ENCODE measurements around the gene CDK7. TPM values are rescaled to one million over a fixed set of nuclear protein-coding genes. Genes with fewer than 3 reads are reported as not detected.

Gene CDK7
- total and polyA plus RNA-seq, 4 donors = 6.9 to 15.0 (median 7.9) TPM

GRCh38 chr5:69265931-69266330 lies 31.2 kb downstream of the CDK7 start:
- Histone ChIP-seq H3K36me3 (ENCODE audit: control insufficient read depth in 4 of 4, insufficient read depth in 3 of 4, low read depth in 1 of 4, low read length in 3 of 4) (peaks cover under 1 to 40% (median 24%) of the 10 kb centered on the region in 4 donors), H3K27ac (ENCODE audit: low read depth in 1 of 2, low read length in 2 of 2) (no peak overlapping the region), H3K9ac (ENCODE audit: low read depth in 1 of 2, low read length in 2 of 2) (no peak overlapping the region), H3K9me3 (ENCODE audit: control insufficient read depth in 4 of 4, low read length in 3 of 4) (no peaks in the 10 kb centered on the region), H3K4me3 (ENCODE audit: low read depth in 1 of 3, low read length in 3 of 3) (no peak overlapping the region), H3K27me3 (ENCODE audit: control insufficient read depth in 4 of 4, insufficient read depth in 4 of 4, low read length in 3 of 4) (no peaks in the 10 kb centered on the region), H3K4me1 (ENCODE audit: control insufficient read depth in 4 of 4, insufficient read depth in 4 of 4, low read length in 3 of 4) (no peaks in the 10 kb centered on the region)
- WGBS = 93% methylated on average over 11 of the region's 11 CpGs
- no peak for DNase-seq (ENCODE audit: low spot score)
- no peak for TF ChIP-seq GABPA (IDR thresholded peaks at IDR 0.05 in 1 of 2, conservative IDR thresholded peaks at IDR 0.05 in 1 of 2)
- TF ChIP-seq RXRA (IDR thresholded peaks at IDR 0.05) = no peak
- no peak for TF ChIP-seq EGR1 (IDR thresholded peaks at IDR 0.05; ENCODE audit: low read depth in 2 of 2)
- TF ChIP-seq YY1 (IDR thresholded peaks at IDR 0.05) = no peak
- TF ChIP-seq ZBTB33 (IDR thresholded peaks at IDR 0.05) = no peak
- TF ChIP-seq JUND (IDR thresholded peaks at IDR 0.05) = no peak
- no peak for TF ChIP-seq CTCF (IDR thresholded peaks at IDR 0.05; ENCODE audit: low read depth, low read length, missing input control)
- no peak for TF ChIP-seq NR2F2 (IDR thresholded peaks at IDR 0.05)
- TF ChIP-seq SP1 (IDR thresholded peaks at IDR 0.05) = no peak
- TF ChIP-seq FOXA2 (IDR thresholded peaks at IDR 0.05) = no peak
- TF ChIP-seq RAD21 (IDR thresholded peaks at IDR 0.05) = no peak
- no peak for TF ChIP-seq TAF1 (conservative IDR thresholded peaks at IDR 0.05)
- TF ChIP-seq ATF3 (IDR thresholded peaks at IDR 0.05) = no peak

- TF ChIP-seq SP1 (IDR thresholded peaks at IDR 0.05) (no peak), JUND (IDR thresholded peaks at IDR 0.05) (no peak), RAD21 (IDR thresholded peaks at IDR 0.05) (no peak), NR2F2 (IDR thresholded peaks at IDR 0.05) (no peak), ZBTB33 (IDR thresholded peaks at IDR 0.05) (no peak), FOXA1 (IDR thresholded peaks at IDR 0.05) (no peak), CTCF (IDR thresholded peaks at IDR 0.05; ENCODE audit: low read depth, low read length, missing input control) (no peak), RXRA (IDR thresholded peaks at IDR 0.05) (no peak), YY1 (IDR thresholded peaks at IDR 0.05) (no peak), EGR1 (IDR thresholded peaks at IDR 0.05; ENCODE audit: low read depth in 2 of 2) (no peak), GABPA (IDR thresholded peaks at IDR 0.05 in 1 of 2, conservative IDR thresholded peaks at IDR 0.05 in 1 of 2) (no peak), FOXA2 (IDR thresholded peaks at IDR 0.05) (no peak), TAF1 (conservative IDR thresholded peaks at IDR 0.05) (no peak), MAX (IDR thresholded peaks at IDR 0.05) (no peak), ATF3 (IDR thresholded peaks at IDR 0.05) (no peak), HNF4G (IDR thresholded peaks at IDR 0.05) (no peak), REST (IDR thresholded peaks at IDR 0.05) (no peak), HNF4A (conservative IDR thresholded peaks at IDR 0.05) (no peak)
- WGBS = 91% methylated on average over 5 of the region's 5 CpGs
- Histone ChIP-seq H3K27me3 (ENCODE audit: control insufficient read depth in 4 of 4, insufficient read depth in 4 of 4, low read length in 3 of 4) (no peaks in the 10 kb centered on the region), H3K9me3 (ENCODE audit: control insufficient read depth in 4 of 4, low read length in 3 of 4) (no peaks in the 10 kb centered on the region), H3K4me1 (ENCODE audit: control insufficient read depth in 4 of 4, insufficient read depth in 4 of 4, low read length in 3 of 4) (no peaks in the 10 kb centered on the region), H3K27ac (ENCODE audit: low read depth in 1 of 2, low read length in 2 of 2) (no peak overlapping the region), H3K4me3 (ENCODE audit: low read depth in 1 of 3, low read length in 3 of 3) (no peak overlapping the region), H3K36me3 (ENCODE audit: control insufficient read depth in 4 of 4, insufficient read depth in 3 of 4, low read depth in 1 of 4, low read length in 3 of 4) (peaks cover 0 to 25% (median 13%) of the 10 kb centered on the region in 4 donors), H3K9ac (ENCODE audit: low read depth in 1 of 2, low read length in 2 of 2) (no peak overlapping the region)
- no peak for DNase-seq (ENCODE audit: low spot score)
Observed at GRCh38 chr5:69268899-69269298, 34.2 kb downstream of the CDK7 start.

All from liver (tissue), 9 donors.